ENCODE data around the gene FEZ2. TPM values are rescaled to one million over a fixed set of nuclear protein-coding genes. Genes with fewer than 3 reads are reported as not detected.

FEZ2 gene
- polyA plus RNA-seq, 1 donor (not counting 4 experiments of a cell fraction or from before 2014, with no cell fraction given) = 56.2 TPM

DNA sequence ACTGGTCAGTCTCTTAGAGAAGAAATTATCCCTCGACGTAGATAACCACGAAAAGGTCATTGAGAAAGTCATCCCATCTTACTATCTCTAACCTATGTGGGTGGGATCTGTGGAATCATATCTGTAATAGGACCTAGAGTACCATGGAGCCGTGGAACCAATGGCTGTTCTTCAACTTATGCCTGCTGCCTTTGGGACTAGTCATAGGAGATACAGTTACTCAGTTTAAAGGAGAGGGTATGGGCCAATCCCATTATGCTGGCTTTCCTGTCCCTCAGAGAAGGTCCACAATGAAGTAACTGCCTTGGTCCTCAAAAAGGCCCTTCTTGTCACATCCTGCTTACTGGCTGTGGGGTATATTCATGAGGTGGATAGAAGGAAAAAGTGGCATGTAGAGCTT, 77.5 kb downstream of the FEZ2 start:
- H2AFZ ChIP-seq (ENCODE audit: control insufficient read depth, low read length) = no peak overlapping the region
- H3K9me3 ChIP-seq (ENCODE audit: control insufficient read depth, low read depth, low read length) = no peaks in the 10 kb centered on the region
- dilution Hi-C loops (cut with MboI; ENCODE audit: extremely low pct_ligation_motif_present, low sequenced_read_pairs) = no loop called here
- TF ChIP-seq EZH2 (IDR thresholded peaks at IDR 0.05; ENCODE audit: low read length) = no peak
- TF ChIP-seq, protein P1, sequence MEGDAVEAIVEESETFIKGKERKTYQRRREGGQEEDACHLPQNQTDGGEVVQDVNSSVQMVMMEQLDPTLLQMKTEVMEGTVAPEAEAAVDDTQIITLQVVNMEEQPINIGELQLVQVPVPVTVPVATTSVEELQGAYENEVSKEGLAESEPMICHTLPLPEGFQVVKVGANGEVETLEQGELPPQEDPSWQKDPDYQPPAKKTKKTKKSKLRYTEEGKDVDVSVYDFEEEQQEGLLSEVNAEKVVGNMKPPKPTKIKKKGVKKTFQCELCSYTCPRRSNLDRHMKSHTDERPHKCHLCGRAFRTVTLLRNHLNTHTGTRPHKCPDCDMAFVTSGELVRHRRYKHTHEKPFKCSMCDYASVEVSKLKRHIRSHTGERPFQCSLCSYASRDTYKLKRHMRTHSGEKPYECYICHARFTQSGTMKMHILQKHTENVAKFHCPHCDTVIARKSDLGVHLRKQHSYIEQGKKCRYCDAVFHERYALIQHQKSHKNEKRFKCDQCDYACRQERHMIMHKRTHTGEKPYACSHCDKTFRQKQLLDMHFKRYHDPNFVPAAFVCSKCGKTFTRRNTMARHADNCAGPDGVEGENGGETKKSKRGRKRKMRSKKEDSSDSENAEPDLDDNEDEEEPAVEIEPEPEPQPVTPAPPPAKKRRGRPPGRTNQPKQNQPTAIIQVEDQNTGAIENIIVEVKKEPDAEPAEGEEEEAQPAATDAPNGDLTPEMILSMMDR (optimal IDR thresholded peaks at IDR 0.05 in 1 of 3, IDR thresholded peaks at IDR 0.05 in 1 of 3, conservative IDR thresholded peaks at IDR 0.05 in 1 of 3; ENCODE audit: extremely low read depth in 1 of 3, insufficient read depth in 2 of 3, low read length in 3 of 3) = no peak
- FAIRE-seq = no peak
- no peaks in the 10 kb centered on the region for H4K20me1 ChIP-seq (ENCODE audit: control insufficient read depth, extremely low read depth, insufficient read depth, low read length)
- peaks cover 37 to 47% of the 10 kb centered on the region in 2 experiments for H3K36me3 ChIP-seq (ENCODE audit: control insufficient read depth in 2 of 2, extremely low read depth in 1 of 2, insufficient read depth in 2 of 2, low read length in 2 of 2)
- H3K9me1 ChIP-seq (ENCODE audit: control insufficient read depth, extremely low read depth, insufficient read depth, low read length) = no peaks in the 10 kb centered on the region
- H3K9ac ChIP-seq (ENCODE audit: control insufficient read depth, extremely low read depth, insufficient read depth, low read length) = no peak overlapping the region
- no peaks in the 10 kb centered on the region for H3K27me3 ChIP-seq (ENCODE audit: control insufficient read depth, extremely low read depth, insufficient read depth, low read length)
- no peak overlapping the region for H3K4me2 ChIP-seq (ENCODE audit: control insufficient read depth, extremely low read depth, insufficient read depth, low read depth, low read length)
- H3K79me2 ChIP-seq (ENCODE audit: control insufficient read depth, insufficient read depth, low read length) = no peaks in the 10 kb centered on the region
- no peak overlapping the region for H3K27ac ChIP-seq (ENCODE audit: control insufficient read depth, insufficient read depth, low read length)
- peaks cover 3% of the 10 kb centered on the region for H3K4me1 ChIP-seq (ENCODE audit: control insufficient read depth, extremely low read depth, insufficient read depth, low read length)
- DNase-seq (ENCODE audit: low read depth, low spot score) = no peak
- H3K4me3 ChIP-seq (ENCODE audit: control insufficient read depth in 2 of 3, extremely low read depth in 1 of 3, insufficient read depth in 2 of 3, low read depth in 1 of 3, low read length in 3 of 3) = no peak overlapping the region

DNA sequence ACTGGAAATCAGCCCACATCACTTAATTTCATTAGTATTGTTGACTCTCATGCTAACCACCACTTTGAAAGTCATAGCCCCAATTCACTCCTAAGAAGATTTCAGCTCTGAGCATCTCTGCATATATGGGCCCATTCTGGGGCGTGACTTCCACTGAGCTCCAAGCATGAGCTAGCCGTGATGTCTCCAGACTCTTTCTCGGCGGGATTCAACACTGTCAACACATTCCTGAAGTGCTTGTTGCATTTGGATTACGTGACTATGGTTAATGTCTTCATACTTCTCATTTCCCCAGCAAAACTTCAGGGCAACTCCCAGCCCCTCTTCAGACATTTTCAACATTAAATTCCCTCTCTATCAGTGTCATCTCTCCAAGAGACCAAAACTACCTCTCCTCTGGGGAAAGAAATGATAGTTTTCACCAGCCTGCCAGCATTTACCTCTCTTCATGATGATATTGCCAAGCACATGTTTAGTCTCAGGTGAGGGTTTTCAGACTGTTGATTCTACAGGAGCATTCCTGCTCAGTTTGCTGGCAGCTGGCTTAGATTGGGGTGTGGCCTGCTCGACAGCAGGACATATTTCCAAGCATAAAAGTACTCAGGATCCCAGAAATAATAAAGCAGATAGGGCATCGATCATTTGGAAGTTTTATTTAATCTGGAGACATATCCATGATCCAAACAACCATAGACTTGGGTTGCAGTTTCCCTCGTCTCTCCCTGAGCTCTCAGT, 81.7 kb downstream of the FEZ2 start:
- H4K20me1 ChIP-seq (ENCODE audit: control insufficient read depth, extremely low read depth, insufficient read depth, low read length) = no peaks in the 10 kb centered on the region
- no peak for DNase-seq (ENCODE audit: low read depth, low spot score)
- H3K9ac ChIP-seq (ENCODE audit: control insufficient read depth, extremely low read depth, insufficient read depth, low read length) = no peak overlapping the region
- H3K9me3 ChIP-seq (ENCODE audit: control insufficient read depth, low read depth, low read length) = no peaks in the 10 kb centered on the region
- no peak overlapping the region for H3K27ac ChIP-seq (ENCODE audit: control insufficient read depth, insufficient read depth, low read length)
- FAIRE-seq = no peak
- no peaks in the 10 kb centered on the region for H3K27me3 ChIP-seq (ENCODE audit: control insufficient read depth, extremely low read depth, insufficient read depth, low read length)
- H3K9me1 ChIP-seq (ENCODE audit: control insufficient read depth, extremely low read depth, insufficient read depth, low read length) = no peaks in the 10 kb centered on the region
- no peak overlapping the region for H3K4me3 ChIP-seq (ENCODE audit: control insufficient read depth in 2 of 3, extremely low read depth in 1 of 3, insufficient read depth in 2 of 3, low read depth in 1 of 3, low read length in 3 of 3)
- no peaks in the 10 kb centered on the region for H3K4me1 ChIP-seq (ENCODE audit: control insufficient read depth, extremely low read depth, insufficient read depth, low read length)
- peaks cover 41 to 47% of the 10 kb centered on the region in 2 experiments for H3K36me3 ChIP-seq (ENCODE audit: control insufficient read depth in 2 of 2, extremely low read depth in 1 of 2, insufficient read depth in 2 of 2, low read length in 2 of 2)
- TF ChIP-seq, protein P1 (optimal IDR thresholded peaks at IDR 0.05 in 1 of 3, IDR thresholded peaks at IDR 0.05 in 1 of 3, conservative IDR thresholded peaks at IDR 0.05 in 1 of 3; ENCODE audit: extremely low read depth in 1 of 3, insufficient read depth in 2 of 3, low read length in 3 of 3) = no peak
- no peak for TF ChIP-seq EZH2 (IDR thresholded peaks at IDR 0.05; ENCODE audit: low read length)
- dilution Hi-C loops (cut with MboI; ENCODE audit: extremely low pct_ligation_motif_present, low sequenced_read_pairs) = no loop called here
- no peaks in the 10 kb centered on the region for H3K79me2 ChIP-seq (ENCODE audit: control insufficient read depth, insufficient read depth, low read length)
- H2AFZ ChIP-seq (ENCODE audit: control insufficient read depth, low read length) = no peak overlapping the region
- H3K4me2 ChIP-seq (ENCODE audit: control insufficient read depth, extremely low read depth, insufficient read depth, low read depth, low read length) = no peak overlapping the region
